Fibroblast of gingiva (primary cell): ENCODE results near the gene COX6A1.
"Not testable (repeated sequence)": the region's sequence is repeated elsewhere in the genome, so short reads cannot be mapped to it uniquely, and the experiment has no call there.

Experiments used
- DNase-seq: peaks from one replicate; pipeline ENCODE4 v3.0.0-alpha.2; 2011; ENCODE audit warnings: low read depth

Gene COX6A1

GRCh38 chr12:120428597-120429229 lies 9.2 kb upstream of the COX6A1 start:
- DNase-seq: no peak

- no peak for DNase-seq
Measured at GRCh38 chr12:120429368-120429767, 8.5 kb upstream of the COX6A1 start.

- no peak for DNase-seq
Measured at GRCh38 chr12:120432772-120433525, 5.0 kb upstream of the COX6A1 start.

GRCh38 chr12:120438495-120439198 lies 734 bp downstream of the COX6A1 start:
- no peak for DNase-seq

- DNase-seq: peak; percentile 20
Measured at GRCh38 chr12:120439646-120440247, 1.8 kb downstream of the COX6A1 start.

GRCh38 chr12:120444676-120445075 lies 6.8 kb downstream of the COX6A1 start:
- no peak for DNase-seq

- DNase-seq: peak; percentile 69
Measured at GRCh38 chr12:120445911-120446843, 8.3 kb downstream of the COX6A1 start, which contains the start of the genes GATC and TRIAP1. Gene GATC (plus strand): TSS chr12:120446444. CDS start chr12:120446481, 37 bp downstream. Gene TRIAP1 (minus strand): TSS chr12:120446384. CDS start chr12:120446372, 12 bp downstream.

- not testable (repeated sequence) for DNase-seq
Measured at GRCh38 chr12:120446844-120447178, 8.9 kb downstream of the COX6A1 start.

GRCh38 chr12:120447992-120448391 lies 10.1 kb downstream of the COX6A1 start:
- no peak for DNase-seq

- DNase-seq: peak; percentile 20
Measured at GRCh38 chr12:120452524-120452923, 14.6 kb downstream of the COX6A1 start.

GRCh38 chr12:120453060-120453750 lies 15.3 kb downstream of the COX6A1 start:
- DNase-seq: no peak

- DNase-seq: no peak
Measured at GRCh38 chr12:120453977-120454376, 16.1 kb downstream of the COX6A1 start.

GRCh38 chr12:120455302-120455701 lies 17.4 kb downstream of the COX6A1 start:
- DNase-seq: no peak

- DNase-seq: no peak
Measured at GRCh38 chr12:120457133-120457532, 19.2 kb downstream of the COX6A1 start.

- DNase-seq: no peak
Measured at GRCh38 chr12:120460157-120460556, 22.2 kb downstream of the COX6A1 start.

GRCh38 chr12:120462099-120462640 lies 24.3 kb downstream of the COX6A1 start:
- no peak for DNase-seq

- no peak for DNase-seq
Measured at GRCh38 chr12:120463712-120464111, 25.8 kb downstream of the COX6A1 start.

- no peak for DNase-seq
Measured at GRCh38 chr12:120465756-120466155, 27.8 kb downstream of the COX6A1 start.

- peak; percentile 38 for DNase-seq
Measured at GRCh38 chr12:120466560-120467315, 28.8 kb downstream of the COX6A1 start.

- no peak for DNase-seq
Measured at GRCh38 chr12:120467439-120467838, 29.5 kb downstream of the COX6A1 start.
